ENCODE results near the gene SLC13A5.

Gene SLC13A5

GRCh38 chr17:6684881-6685767, 28.0 kb downstream of the SLC13A5 start:
- DNase-seq (ENCODE audit: low read depth in 4 of 4, low spot score in 1 of 4), result no peak

- no peak for DNase-seq (ENCODE audit: low read depth in 4 of 4, low spot score in 1 of 4)
These were observed 28.7 kb downstream of the SLC13A5 start for GRCh38 chr17:6684460-6684783.

- no peak for DNase-seq (ENCODE audit: low read depth in 4 of 4, low spot score in 1 of 4)
These were observed 29.3 kb downstream of the SLC13A5 start for GRCh38 chr17:6683730-6684459.

- DNase-seq (ENCODE audit: low read depth in 4 of 4, low spot score in 1 of 4), result no peak
These were observed 30.0 kb downstream of the SLC13A5 start for GRCh38 chr17:6683081-6683684.

- no peak for DNase-seq (ENCODE audit: low read depth in 4 of 4, low spot score in 1 of 4)
These were observed 30.8 kb downstream of the SLC13A5 start for GRCh38 chr17:6682339-6682738.

GRCh38 chr17:6681671-6682070, 31.5 kb downstream of the SLC13A5 start:
- no peak for DNase-seq (ENCODE audit: low read depth in 4 of 4, low spot score in 1 of 4)

- DNase-seq (ENCODE audit: low read depth in 4 of 4, low spot score in 1 of 4), result no peak
These were observed 32.0 kb downstream of the SLC13A5 start for GRCh38 chr17:6681176-6681575.

GRCh38 chr17:6679241-6679640, 33.9 kb downstream of the SLC13A5 start:
- DNase-seq (ENCODE audit: low read depth in 4 of 4, low spot score in 1 of 4), result no peak

GRCh38 chr17:6677946-6678345, 35.2 kb downstream of the SLC13A5 start:
- DNase-seq (ENCODE audit: low read depth in 4 of 4, low spot score in 1 of 4), result no peak

- DNase-seq (ENCODE audit: low read depth in 4 of 4, low spot score in 1 of 4), result no peak
These were observed 35.9 kb downstream of the SLC13A5 start for GRCh38 chr17:6677158-6677831.

- DNase-seq (ENCODE audit: low read depth in 4 of 4, low spot score in 1 of 4), result no peak
These were observed 36.4 kb downstream of the SLC13A5 start for GRCh38 chr17:6676802-6677157.

GRCh38 chr17:6675201-6675825, 37.9 kb downstream of the SLC13A5 start:
- DNase-seq (ENCODE audit: low read depth in 4 of 4, low spot score in 1 of 4), result no peak

GRCh38 chr17:6674586-6674985, 38.6 kb downstream of the SLC13A5 start:
- no peak for DNase-seq (ENCODE audit: low read depth in 4 of 4, low spot score in 1 of 4)

GRCh38 chr17:6671431-6671830, 41.7 kb downstream of the SLC13A5 start:
- no peak for DNase-seq (ENCODE audit: low read depth in 4 of 4, low spot score in 1 of 4)

GRCh38 chr17:6670999-6671398, 42.2 kb downstream of the SLC13A5 start:
- DNase-seq (ENCODE audit: low read depth in 4 of 4, low spot score in 1 of 4), result no peak

- no peak for DNase-seq (ENCODE audit: low read depth in 4 of 4, low spot score in 1 of 4)
These were observed 42.6 kb downstream of the SLC13A5 start for GRCh38 chr17:6670571-6670970.

- no peak for DNase-seq (ENCODE audit: low read depth in 4 of 4, low spot score in 1 of 4)
These were observed 43.5 kb downstream of the SLC13A5 start for GRCh38 chr17:6669479-6670212.

- no peak for DNase-seq (ENCODE audit: low read depth in 4 of 4, low spot score in 1 of 4)
These were observed 44.3 kb downstream of the SLC13A5 start for GRCh38 chr17:6668727-6669425.

GRCh38 chr17:6668219-6668618, 45.0 kb downstream of the SLC13A5 start:
- DNase-seq (ENCODE audit: low read depth in 4 of 4, low spot score in 1 of 4), result no peak

- DNase-seq (ENCODE audit: low read depth in 4 of 4, low spot score in 1 of 4), result no peak
These were observed 45.7 kb downstream of the SLC13A5 start for GRCh38 chr17:6667516-6667915.
